Measurements from ENCODE around the gene PRPF40B.
A peak's percentile ranks its signal among the peaks of the same experiment; 100 is the strongest.
"Not testable (repeated sequence)": the region's sequence is repeated elsewhere in the genome, so short reads cannot be mapped to it uniquely, and the experiment has no call there.

The PRPF40B gene

DNA sequence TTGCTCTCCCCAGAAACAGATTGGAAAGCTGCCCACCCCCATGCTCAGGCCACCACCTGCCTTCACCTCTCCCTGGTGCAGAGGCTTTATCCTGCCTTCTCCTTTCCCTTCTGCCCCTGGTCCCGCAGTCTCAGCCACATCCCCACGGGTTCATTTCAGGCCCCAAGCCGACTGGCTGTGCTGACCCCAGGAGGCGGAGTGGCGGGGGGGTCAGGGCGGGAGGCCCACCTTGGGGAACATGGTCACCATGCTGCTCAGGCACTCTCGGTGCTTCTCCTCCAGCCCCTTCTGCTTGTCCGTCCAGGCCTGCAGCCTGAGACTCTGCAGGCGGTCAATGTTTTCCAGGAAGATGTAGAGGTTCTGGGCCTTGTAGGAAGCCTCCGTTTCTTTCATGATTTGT lies 24.8 kb upstream of the PRPF40B start:
- no peak for DNase-seq (ENCODE audit: low read depth)
- H3K4me3 ChIP-seq (ENCODE audit: low read length): no peak overlapping the region
- TF ChIP-seq, protein P1, sequence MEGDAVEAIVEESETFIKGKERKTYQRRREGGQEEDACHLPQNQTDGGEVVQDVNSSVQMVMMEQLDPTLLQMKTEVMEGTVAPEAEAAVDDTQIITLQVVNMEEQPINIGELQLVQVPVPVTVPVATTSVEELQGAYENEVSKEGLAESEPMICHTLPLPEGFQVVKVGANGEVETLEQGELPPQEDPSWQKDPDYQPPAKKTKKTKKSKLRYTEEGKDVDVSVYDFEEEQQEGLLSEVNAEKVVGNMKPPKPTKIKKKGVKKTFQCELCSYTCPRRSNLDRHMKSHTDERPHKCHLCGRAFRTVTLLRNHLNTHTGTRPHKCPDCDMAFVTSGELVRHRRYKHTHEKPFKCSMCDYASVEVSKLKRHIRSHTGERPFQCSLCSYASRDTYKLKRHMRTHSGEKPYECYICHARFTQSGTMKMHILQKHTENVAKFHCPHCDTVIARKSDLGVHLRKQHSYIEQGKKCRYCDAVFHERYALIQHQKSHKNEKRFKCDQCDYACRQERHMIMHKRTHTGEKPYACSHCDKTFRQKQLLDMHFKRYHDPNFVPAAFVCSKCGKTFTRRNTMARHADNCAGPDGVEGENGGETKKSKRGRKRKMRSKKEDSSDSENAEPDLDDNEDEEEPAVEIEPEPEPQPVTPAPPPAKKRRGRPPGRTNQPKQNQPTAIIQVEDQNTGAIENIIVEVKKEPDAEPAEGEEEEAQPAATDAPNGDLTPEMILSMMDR (conservative IDR thresholded peaks at IDR 0.05; ENCODE audit: low read depth, low read length): no peak

DNA sequence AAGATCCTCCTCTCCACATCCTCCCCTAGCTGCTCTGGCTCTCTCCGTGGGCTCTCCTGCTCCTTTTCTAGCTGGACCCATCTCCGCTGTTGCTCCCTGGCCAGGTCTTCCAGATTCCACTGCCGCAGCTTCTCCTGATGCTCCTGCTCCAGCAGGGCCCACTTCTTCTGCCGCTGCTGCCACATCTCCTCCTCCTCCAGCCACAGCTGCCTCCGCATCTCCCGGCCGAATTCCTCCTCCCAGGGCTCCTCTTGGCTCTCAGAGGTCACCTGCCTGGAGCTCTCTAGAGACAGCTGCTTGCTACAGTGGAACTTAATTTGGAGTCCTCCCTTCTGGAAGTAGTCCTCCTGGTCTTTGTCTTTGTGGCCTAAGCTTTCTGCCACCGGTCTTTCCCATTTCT lies 23.4 kb upstream of the PRPF40B start:
- no peak overlapping the region for H3K4me3 ChIP-seq (ENCODE audit: low read length)
- DNase-seq (ENCODE audit: low read depth): no peak
- TF ChIP-seq, protein P1 (conservative IDR thresholded peaks at IDR 0.05; ENCODE audit: low read depth, low read length): no peak

DNA sequence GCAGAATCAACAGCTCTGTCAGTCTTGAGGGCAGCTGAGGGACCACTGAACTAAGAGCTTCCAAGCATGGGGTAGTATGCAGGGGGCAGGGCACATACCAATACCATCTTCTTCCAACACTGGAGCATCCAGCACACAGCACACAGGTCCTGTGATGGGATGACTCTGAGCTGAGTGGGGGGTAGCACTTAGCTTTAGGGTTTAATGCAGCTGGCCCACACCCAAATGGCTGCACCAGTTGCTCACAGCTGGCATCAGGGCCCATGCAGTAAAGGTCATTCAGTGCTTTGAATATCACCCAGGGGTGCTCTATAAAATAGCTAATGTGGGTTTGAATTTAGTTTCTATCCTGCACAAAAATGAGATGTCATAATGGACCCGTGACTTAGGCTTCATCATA lies 19.6 kb upstream of the PRPF40B start:
- no peak overlapping the region for H3K4me3 ChIP-seq (ENCODE audit: low read length)
- TF ChIP-seq, protein P1 (conservative IDR thresholded peaks at IDR 0.05; ENCODE audit: low read depth, low read length): no peak

DNA sequence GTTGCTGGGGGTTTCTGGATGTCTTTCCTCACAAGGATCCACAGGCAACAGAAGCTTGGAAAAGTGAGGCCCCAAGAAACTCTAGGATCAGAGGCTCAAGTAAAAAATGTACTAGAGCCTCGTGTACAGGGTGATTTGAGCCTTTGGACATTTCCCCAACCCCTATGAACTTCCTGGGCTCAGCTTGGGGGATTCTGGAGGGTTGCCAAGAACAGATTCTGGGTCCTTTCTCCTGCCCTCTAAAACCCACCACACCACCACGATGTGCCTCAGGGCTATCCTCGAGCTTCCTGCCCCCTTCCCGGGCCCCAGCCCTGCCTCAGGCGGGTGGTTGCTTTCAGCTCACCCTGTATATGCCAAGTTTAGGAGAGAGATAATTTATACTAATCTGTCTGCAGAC lies 18.5 kb upstream of the PRPF40B start:
- no peak for DNase-seq (ENCODE audit: low read depth)
- TF ChIP-seq, protein P1 (conservative IDR thresholded peaks at IDR 0.05; ENCODE audit: low read depth, low read length): no peak
- no peak overlapping the region for H3K4me3 ChIP-seq (ENCODE audit: low read length)

More for the DNA sequence above, 19.6 kb upstream of the PRPF40B start:
- DNase-seq (ENCODE audit: low read depth): no peak

DNA sequence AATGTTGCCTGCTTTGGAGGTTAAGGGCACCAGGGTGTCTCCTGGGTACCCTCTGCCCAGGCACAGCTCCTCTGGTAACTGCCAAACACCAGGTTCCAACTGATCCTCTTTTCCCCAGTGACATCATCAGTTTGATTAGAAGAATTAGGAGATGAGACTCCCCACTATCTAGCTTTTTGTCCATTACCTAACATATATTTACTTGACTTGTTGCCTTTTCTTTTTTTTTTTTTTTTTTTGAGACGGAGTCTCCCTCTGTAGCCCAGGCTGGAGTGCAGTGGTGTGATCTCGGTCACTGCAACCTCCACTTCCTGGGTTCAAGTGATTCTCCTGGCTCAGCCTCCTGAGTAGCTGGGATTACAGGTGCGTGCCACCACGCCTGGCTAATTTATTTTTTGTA lies 17.8 kb upstream of the PRPF40B start, which contains the start of gene FAM186B:
FAM186B (minus strand) TSS at position 101 of the 400 bp plus-strand sequence. CDS start 162 bp downstream, outside the sequence.
- not testable (repeated sequence) for H3K4me3 ChIP-seq (ENCODE audit: low read length); DNase-seq (ENCODE audit: low read depth)

DNA sequence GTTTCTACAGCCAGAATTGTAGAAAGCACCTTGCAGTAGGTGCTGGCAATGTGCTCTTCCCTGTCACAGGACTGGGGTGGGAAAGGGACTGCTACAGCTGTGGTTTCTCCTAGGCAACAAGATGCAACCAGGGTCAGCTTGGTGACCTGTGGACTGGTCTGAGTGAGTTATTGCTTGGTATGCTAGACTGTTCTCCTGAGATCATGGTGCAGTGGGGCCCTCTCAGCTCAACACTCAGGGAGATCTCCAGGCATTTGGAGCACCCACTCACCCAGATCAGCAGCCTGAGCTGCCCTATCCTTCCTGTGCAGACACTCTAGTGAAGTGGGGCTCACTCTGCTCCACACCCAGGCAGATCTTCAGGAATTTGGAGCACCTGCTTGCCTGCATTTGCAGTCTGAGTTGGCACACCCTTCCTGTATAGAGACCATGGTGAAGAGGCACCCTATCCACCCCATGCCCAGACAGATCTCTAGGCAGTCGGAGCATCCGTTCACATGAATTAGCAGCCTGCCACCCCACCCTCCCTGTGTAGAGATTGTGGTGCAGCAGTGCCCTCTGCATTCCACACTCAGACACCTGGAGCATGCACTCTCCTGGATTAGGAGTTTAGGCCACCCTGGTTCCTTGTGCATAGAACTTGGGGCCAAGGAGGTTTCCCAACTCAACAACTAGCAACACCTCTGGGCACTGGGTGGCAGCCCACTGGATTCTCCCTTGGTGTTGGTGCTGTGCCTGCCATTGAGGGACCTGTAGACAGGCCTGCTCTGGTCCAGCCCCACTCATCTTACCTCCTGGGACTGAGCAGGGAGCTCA lies 14.1 kb upstream of the PRPF40B start:
- DNase-seq (ENCODE audit: low read depth): no peak
- TF ChIP-seq, protein P1 (conservative IDR thresholded peaks at IDR 0.05; ENCODE audit: low read depth, low read length): no peak
- H3K4me3 ChIP-seq (ENCODE audit: low read length): no peak overlapping the region

DNA sequence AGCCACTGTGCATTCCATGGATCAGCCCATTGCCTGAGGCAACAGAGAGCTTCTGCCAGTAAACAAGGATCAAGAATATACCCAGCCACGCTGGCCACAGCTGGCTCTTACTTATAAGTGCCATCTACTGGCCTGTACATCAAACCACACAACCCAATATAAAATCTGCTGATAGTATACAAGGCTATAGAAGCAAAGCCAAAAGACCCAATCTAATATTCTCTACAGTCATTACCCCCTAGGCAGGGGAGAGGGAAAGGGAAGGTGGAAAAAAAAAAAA lies 13.5 kb upstream of the PRPF40B start:
- no peak for DNase-seq (ENCODE audit: low read depth)
- no peak overlapping the region for H3K4me3 ChIP-seq (ENCODE audit: low read length)
- TF ChIP-seq, protein P1 (conservative IDR thresholded peaks at IDR 0.05; ENCODE audit: low read depth, low read length): peak; percentile 13

DNA sequence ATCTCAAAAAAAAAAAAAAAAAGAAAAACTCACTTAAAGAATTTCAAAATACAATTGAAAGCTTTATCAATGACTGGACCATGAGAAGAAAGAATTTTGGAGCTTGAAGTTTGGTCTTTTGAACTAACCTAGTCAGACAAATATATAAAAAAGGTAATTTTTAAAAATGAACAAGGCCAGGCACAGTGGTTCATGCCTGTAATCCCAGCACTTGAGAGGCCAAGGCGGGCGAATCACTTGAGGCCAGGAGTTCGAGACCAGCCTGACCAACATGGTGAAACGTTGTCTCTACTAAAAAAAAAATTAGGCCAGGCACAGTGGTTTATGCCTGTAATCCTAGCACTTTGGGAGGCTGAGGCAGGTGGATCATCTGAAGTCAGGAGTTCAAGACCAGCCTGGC lies 12.6 kb upstream of the PRPF40B start:
- not testable (repeated sequence) for DNase-seq (ENCODE audit: low read depth); H3K4me3 ChIP-seq (ENCODE audit: low read length)

Data from retinal pigment epithelial cell (primary cell).